MM.1S (cell line): Measurements from ENCODE around the gene ZNF326.

Source experiments
- DNase-seq: peaks from one replicate; pipeline ENCODE4 v3.0.0-alpha.2; 2015
- H2AFZ ChIP-seq: fragments of 300-600 bp; sonication (generic); 2 replicates; pipeline ENCODE4 v1.6.0; 2016; ENCODE audit warnings: antibody characterized with exemption, low read length
- H3F3A ChIP-seq: fragments of 300-600 bp; sonication (generic); 2 replicates; pipeline ENCODE4 v1.6.1; 2016; ENCODE audit warnings: mild to moderate bottlenecking, antibody characterized with exemption, low read length, moderate library complexity, mixed read lengths; ENCODE audit not compliant: insufficient read depth
- H3K27ac ChIP-seq: fragments of 300-600 bp; sonication (generic); 2 replicates; pipeline ENCODE4 v1.5.1; 2016; ENCODE audit warnings: mild to moderate bottlenecking, low read length
- H3K27me3 ChIP-seq: fragments of 300-600 bp; sonication (generic); replicated peaks from 2 replicates; pipeline ENCODE4 v1.6.0; 2016; ENCODE audit warnings: low read length; ENCODE audit not compliant: insufficient read depth
- H3K36me3 ChIP-seq: fragments of 300-600 bp; sonication (generic); replicated peaks from 2 replicates; pipeline ENCODE4 v1.6.1; 2016; ENCODE audit warnings: mild to moderate bottlenecking, low read length, mixed read lengths; ENCODE audit not compliant: insufficient read depth
- H3K4me1 ChIP-seq: fragments of 300-600 bp; sonication (generic); 2 replicates; pipeline ENCODE4 v1.6.1; 2016; ENCODE audit warnings: low read length, mixed read lengths
- H3K4me2 ChIP-seq: fragments of 300-600 bp; sonication (generic); 2 replicates; pipeline ENCODE4 v1.6.0; 2016; ENCODE audit warnings: low read depth, low read length
- H3K4me3 ChIP-seq: fragments of 300-600 bp; sonication (generic); 2 replicates; pipeline ENCODE4 v1.5.1; 2016; ENCODE audit warnings: low read length, mixed read lengths
- H3K79me2 ChIP-seq: fragments of 300-600 bp; sonication (generic); 2 replicates; pipeline ENCODE4 v1.6.1; 2016; ENCODE audit warnings: mixed run types, low read length, mixed read lengths
- H3K9ac ChIP-seq: fragments of 300-600 bp; sonication (generic); 2 replicates; pipeline ENCODE4 v1.6.1; 2016; ENCODE audit warnings: low read length, mixed read lengths
- H3K9me2 ChIP-seq: fragments of 300-600 bp; sonication (generic); replicated peaks from 2 replicates; pipeline ENCODE4 v1.6.1; 2016; ENCODE audit warnings: mild to moderate bottlenecking, low read length, mixed read lengths; ENCODE audit not compliant: insufficient read depth
- H3K9me3 ChIP-seq: fragments of 300-600 bp; sonication (generic); replicated peaks from 2 replicates; pipeline ENCODE4 v1.6.1; 2016; ENCODE audit warnings: mild to moderate bottlenecking, low read length, mixed read lengths; ENCODE audit not compliant: insufficient read depth
- H4K20me1 ChIP-seq: fragments of 300-600 bp; sonication (generic); 2 replicates; pipeline ENCODE4 v1.6.1; 2016; ENCODE audit warnings: mild to moderate bottlenecking, low read length, moderate library complexity, mixed read lengths; ENCODE audit not compliant: insufficient read depth
- EZH2 ChIP-seq: fragments of 300-600 bp; sonication (generic); optimal IDR thresholded peaks from 2 replicates; pipeline ENCODE3; 2017; ENCODE audit warnings: low read depth, mild to moderate bottlenecking, antibody characterized with exemption, low read length, mixed read lengths
- EZH2phosphoT487 ChIP-seq: fragments of 300-600 bp; sonication (generic); IDR thresholded peaks from 2 replicates; pipeline ENCODE4 v1.6.1; 2018; ENCODE audit warnings: antibody characterized with exemption, low read length
- TF ChIP-seq, protein P1 (sequence below): fragments of 300-600 bp; sonication (generic); IDR thresholded peaks from 2 replicates; pipeline ENCODE4 v1.5.1; 2016; ENCODE audit warnings: antibody characterized with exemption, low read length, mixed read lengths

The ZNF326 gene

DNA sequence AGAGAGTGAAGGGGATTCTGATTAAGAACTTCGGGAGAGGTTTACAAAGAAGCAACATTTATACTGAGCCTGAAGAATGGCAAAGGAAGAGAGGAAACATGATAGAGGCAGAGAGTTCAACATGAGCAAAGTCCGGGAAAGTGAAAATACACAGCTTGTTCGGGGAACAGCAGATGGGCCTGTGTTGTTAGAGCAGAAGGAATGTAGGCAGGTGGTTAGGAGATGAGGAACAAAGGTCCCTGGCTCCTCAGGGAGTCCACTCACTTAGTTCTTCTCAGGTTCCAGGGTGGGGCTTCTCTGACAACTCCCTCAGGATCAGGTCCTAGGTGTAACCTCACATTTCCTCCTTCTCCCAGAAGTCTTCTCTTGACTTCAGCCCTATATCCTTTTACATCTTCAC, 5.1 kb upstream of the ZNF326 start:
- no peaks in the 10 kb centered on the region for H3K4me1 ChIP-seq
- no peak overlapping the region for H3K4me2 ChIP-seq
- no peaks in the 10 kb centered on the region for H4K20me1 ChIP-seq
- no peaks in the 10 kb centered on the region for H3K36me3 ChIP-seq
- H3K9ac ChIP-seq: no peak overlapping the region
- no peak overlapping the region for H3K4me3 ChIP-seq
- peaks cover 5% of the 10 kb centered on the region; the same call in 1 of the 2 replicates for H3F3A ChIP-seq
- no peak overlapping the region for H3K27ac ChIP-seq
- H2AFZ ChIP-seq: peak overlapping the region; percentile 23; the same call in 1 of the 2 replicates
- no peaks in the 10 kb centered on the region for H3K9me3 ChIP-seq
- H3K79me2 ChIP-seq: no peaks in the 10 kb centered on the region
- H3K27me3 ChIP-seq: no peaks in the 10 kb centered on the region
- DNase-seq: no peak
- no peaks in the 10 kb centered on the region for H3K9me2 ChIP-seq
- TF ChIP-seq, protein P1, sequence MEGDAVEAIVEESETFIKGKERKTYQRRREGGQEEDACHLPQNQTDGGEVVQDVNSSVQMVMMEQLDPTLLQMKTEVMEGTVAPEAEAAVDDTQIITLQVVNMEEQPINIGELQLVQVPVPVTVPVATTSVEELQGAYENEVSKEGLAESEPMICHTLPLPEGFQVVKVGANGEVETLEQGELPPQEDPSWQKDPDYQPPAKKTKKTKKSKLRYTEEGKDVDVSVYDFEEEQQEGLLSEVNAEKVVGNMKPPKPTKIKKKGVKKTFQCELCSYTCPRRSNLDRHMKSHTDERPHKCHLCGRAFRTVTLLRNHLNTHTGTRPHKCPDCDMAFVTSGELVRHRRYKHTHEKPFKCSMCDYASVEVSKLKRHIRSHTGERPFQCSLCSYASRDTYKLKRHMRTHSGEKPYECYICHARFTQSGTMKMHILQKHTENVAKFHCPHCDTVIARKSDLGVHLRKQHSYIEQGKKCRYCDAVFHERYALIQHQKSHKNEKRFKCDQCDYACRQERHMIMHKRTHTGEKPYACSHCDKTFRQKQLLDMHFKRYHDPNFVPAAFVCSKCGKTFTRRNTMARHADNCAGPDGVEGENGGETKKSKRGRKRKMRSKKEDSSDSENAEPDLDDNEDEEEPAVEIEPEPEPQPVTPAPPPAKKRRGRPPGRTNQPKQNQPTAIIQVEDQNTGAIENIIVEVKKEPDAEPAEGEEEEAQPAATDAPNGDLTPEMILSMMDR: no peak
- TF ChIP-seq EZH2 (no peak), EZH2phosphoT487 (no peak)

DNA sequence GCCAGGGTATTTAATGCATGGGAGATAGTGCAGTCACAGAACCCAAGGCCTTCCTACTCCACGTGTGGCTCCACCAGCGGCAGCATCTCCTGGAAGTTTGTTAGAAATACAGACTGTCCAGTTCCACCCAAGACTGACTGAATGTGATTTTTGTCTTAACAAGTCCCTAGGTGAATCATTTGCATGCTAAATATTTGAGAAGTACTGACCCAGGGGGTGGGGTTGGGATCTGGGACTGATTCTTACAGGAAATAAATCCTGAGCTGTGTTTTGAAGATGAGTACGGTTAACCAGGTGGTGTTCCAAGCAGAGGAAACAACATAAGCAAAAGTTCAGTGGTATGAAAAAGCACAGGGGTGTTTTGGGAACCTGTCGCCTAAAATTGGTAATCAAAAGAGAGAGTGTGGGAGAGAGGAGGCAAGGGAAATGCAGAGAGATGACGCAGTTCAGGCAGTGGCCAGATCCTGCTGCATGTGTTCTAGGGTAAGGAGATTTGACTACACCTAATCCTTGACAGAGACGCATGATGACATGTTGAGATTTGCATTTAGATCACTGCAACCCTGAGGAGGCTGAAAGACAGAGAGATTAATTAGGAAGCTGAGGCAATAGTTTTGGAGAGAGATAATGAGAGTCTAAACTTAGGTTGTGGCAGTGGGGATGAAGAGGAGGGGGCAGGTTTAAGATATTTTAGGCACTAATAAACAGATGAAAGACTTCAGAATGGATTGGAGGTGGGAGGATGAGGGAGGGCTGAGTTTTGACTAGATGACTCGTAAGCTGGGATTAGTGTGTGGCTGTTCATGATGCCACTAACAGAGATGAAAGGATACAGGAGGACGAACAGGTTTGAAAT, 3.7 kb upstream of the ZNF326 start:
- H3K4me2 ChIP-seq: no peak overlapping the region
- no peak overlapping the region for H3K9ac ChIP-seq
- TF ChIP-seq, protein P1: no peak
- TF ChIP-seq EZH2: no peak
- TF ChIP-seq EZH2phosphoT487: no peak
- peaks cover 12% of the 10 kb centered on the region for H3K79me2 ChIP-seq
- peaks cover 13% of the 10 kb centered on the region for H3F3A ChIP-seq
- H4K20me1 ChIP-seq: no peaks in the 10 kb centered on the region
- DNase-seq: no peak
- no peak overlapping the region for H3K4me3 ChIP-seq
- H3K4me1 ChIP-seq: peaks cover 3% of the 10 kb centered on the region
- no peaks in the 10 kb centered on the region for H3K9me3 ChIP-seq
- no peaks in the 10 kb centered on the region for H3K9me2 ChIP-seq
- no peaks in the 10 kb centered on the region for H3K27me3 ChIP-seq
- no peak overlapping the region for H3K27ac ChIP-seq
- no peak overlapping the region for H2AFZ ChIP-seq
- no peaks in the 10 kb centered on the region for H3K36me3 ChIP-seq

DNA sequence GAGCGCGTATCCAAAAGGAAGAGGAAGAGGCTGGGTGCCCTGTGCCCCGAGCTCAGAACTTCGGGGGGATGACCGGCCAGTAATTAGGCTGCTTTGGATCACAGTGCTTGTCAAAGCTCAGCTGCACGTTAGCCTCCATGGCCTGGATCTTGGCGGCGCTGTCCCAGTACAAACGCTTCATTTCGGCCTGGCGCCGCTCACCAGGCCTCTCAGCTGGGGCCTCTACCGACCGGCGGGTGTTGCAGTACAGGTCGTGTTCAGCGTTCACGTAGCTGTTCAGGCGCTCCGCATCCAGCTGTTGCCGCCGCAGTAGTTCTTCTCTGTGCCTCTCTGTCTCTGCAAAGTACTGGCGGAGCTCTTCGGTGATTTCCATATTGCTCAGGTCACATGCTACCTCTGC, 1.4 kb upstream of the ZNF326 start:
- Histone ChIP-seq H3K27ac (no peak overlapping the region), H2AFZ (no peak overlapping the region), H3K4me2 (no peak overlapping the region), H3K9me2 (no peaks in the 10 kb centered on the region), H3F3A (peaks cover 13% of the 10 kb centered on the region), H3K9me3 (no peaks in the 10 kb centered on the region), H3K9ac (no peak overlapping the region), H3K36me3 (no peaks in the 10 kb centered on the region), H4K20me1 (no peaks in the 10 kb centered on the region; the same call in 1 of the 2 replicates), H3K27me3 (no peaks in the 10 kb centered on the region), H3K4me3 (no peak overlapping the region), H3K79me2 (peaks cover 36% of the 10 kb centered on the region), H3K4me1 (peaks cover 10% of the 10 kb centered on the region)
- no peak for DNase-seq
- TF ChIP-seq, protein P1: no peak
